Measurements from ENCODE around the gene ASTN2.

ASTN2 gene

GRCh38 chr9:116476935-116477381 is 937.9 kb downstream of the ASTN2 start:
- Histone ChIP-seq H3K27ac (peak overlapping the region; percentile 39 to 68), H3K4me3 (peak overlapping the region; percentile 7)
- TF ChIP-seq CTCF (IDR thresholded peaks at IDR 0.05) = no peak
- DNase-seq (ENCODE audit: low spot score) = no peak

GRCh38 chr9:116476002-116476401 is 938.9 kb downstream of the ASTN2 start:
- Histone ChIP-seq H3K27ac (no peak overlapping the region), H3K4me3 (no peak overlapping the region)
- TF ChIP-seq CTCF (IDR thresholded peaks at IDR 0.05) = no peak
- no peak for DNase-seq (ENCODE audit: low spot score)

- no peak overlapping the region for H3K4me3 ChIP-seq
- no peak overlapping the region for H3K27ac ChIP-seq
- TF ChIP-seq CTCF (IDR thresholded peaks at IDR 0.05) = no peak
- DNase-seq (ENCODE audit: low spot score) = no peak
These were observed 939.7 kb downstream of the ASTN2 start for GRCh38 chr9:116475201-116475600.

- TF ChIP-seq CTCF (IDR thresholded peaks at IDR 0.05) = no peak
- Histone ChIP-seq H3K4me3 (no peak overlapping the region), H3K27ac (peak overlapping the region; percentile 72 to 77)
- no peak for DNase-seq (ENCODE audit: low spot score)
These were observed 942.8 kb downstream of the ASTN2 start for GRCh38 chr9:116471944-116472506.

- peak overlapping the region; percentile 32 for H3K4me3 ChIP-seq
- TF ChIP-seq CTCF (IDR thresholded peaks at IDR 0.05) = no peak
- H3K27ac ChIP-seq = peak overlapping the region; percentile 72 to 77
- DNase-seq (ENCODE audit: low spot score) = no peak
These were observed 943.6 kb downstream of the ASTN2 start for GRCh38 chr9:116471093-116471906.

- no peak for TF ChIP-seq CTCF (IDR thresholded peaks at IDR 0.05)
- H3K27ac ChIP-seq = no peak overlapping the region
- DNase-seq (ENCODE audit: low spot score) = no peak
- no peak overlapping the region for H3K4me3 ChIP-seq
These were observed 945.9 kb downstream of the ASTN2 start for GRCh38 chr9:116468793-116469527.
